NCI-H82 treated with DMSO at 0.1 percent for 48 hours (cell line): ENCODE results near the gene HEYL.

Source experiments
- DNase-seq: peaks from one replicate; lab custom pipeline; 2025; ENCODE audit not compliant: unreplicated experiment; lab: John Stamatoyannopoulos, UW

HEYL gene

DNA sequence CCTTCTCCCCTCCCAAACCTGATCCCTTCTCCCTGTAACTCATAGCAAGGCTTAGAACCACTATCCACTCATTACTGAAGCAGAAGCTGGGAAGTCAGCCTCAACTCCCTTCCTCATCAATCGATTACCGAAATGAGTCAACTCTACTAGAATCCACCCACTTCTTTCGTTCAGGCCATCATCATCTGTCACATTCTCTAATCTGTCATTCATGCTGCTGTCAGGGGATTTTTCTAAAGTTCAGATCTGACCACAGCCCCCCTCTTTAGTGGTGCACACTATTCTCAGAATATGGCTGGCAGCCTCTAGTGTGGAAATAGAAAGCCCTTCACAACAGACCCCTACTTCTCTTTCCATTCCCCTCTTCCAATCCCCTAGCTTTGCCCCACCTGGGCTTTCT, 27.3 kb upstream of the HEYL start:
- no peak for DNase-seq

- DNase-seq, result peak; percentile 18
Measured at GRCh38 chr1:39663559-39663958, 24.1 kb upstream of the HEYL start.

GRCh38 chr1:39662861-39663260, 23.4 kb upstream of the HEYL start:
- no peak for DNase-seq

DNA sequence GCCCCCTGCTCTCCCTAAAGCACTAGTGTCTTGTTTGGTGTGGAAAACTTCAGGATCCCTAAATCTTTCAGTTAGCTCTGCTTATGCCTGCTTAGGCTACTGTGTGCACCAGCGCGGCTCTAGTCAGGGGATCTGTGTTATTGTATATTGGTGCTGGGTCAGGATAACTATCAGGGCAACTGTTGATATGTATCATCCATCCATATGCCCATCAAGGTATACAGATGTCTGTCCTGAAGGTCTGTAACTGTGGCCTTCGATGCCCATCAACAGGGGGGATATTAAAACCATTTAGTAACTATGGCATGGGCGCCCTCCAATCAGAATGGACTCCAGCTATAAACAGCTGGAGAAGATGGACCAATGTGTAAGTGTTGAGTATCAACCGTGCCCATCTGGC, 20.1 kb upstream of the HEYL start:
- no peak for DNase-seq

DNA sequence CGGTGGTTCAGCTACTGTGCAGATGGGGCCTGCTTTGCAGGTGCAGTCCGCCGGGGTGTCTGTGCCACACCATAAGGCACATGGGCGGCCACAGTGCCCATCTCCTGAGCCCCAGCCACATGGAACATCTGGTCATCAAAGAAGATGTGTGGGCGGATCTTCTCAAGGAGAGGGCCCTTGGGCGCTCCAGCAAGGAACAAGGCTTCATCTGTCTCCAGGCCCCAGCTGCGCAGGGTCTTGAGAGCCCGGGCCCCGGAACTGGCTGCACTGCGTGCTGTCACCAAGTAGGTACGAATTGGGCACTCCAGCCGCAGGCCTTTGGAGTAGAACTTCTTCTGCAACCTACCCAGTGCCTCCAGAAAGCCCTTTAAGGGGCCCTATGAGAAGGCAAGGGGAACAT, 19.7 kb upstream of the HEYL start:
- no peak for DNase-seq

DNA sequence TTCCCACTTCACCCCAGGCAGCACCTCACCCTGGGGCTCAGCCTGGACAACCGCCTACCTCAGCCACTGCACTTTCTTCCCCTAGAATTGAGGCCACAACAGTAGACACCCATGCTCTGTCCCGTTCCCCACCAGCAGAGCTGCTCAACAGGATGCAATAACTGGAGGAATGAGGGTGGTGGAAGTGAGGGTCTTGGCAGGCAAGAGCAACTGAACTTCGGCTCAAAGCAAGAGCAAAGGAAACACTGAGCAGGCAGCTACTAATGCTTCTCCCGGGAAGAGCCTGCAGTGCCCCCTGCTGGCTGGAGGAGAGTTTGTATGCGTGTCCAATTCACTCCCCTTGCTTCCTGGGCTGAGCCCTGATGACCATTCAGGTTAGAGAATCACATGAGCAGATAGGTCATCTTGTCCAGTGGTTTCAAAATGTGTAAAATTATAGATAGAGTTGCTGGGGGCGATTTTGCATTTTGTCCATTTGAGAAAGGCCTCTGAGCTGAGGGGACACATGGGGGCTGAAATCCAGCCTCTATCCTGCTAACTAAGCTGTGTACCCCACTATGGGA, 18.6 kb upstream of the HEYL start:
- DNase-seq, result peak; percentile 26

DNA sequence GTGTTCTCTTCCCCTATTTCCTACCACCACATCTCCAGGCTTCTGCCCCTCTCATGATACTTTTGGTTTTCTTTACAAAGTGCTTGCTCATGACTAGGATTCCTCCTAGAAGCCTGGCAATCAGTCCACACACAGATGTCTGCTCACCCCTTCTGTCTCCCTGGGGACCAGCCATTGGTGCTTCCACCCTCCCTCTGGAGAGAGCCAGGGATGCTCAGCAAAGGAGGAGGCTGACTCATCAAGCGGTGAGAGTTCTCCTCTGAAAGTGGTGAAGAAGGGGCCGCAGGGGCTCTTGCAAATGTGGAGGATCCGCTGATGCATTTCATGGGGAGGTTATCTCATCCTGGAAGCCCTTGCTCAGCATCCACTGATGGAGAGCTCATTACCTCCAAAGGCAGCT, 18.0 kb upstream of the HEYL start:
- DNase-seq, result no peak

DNA sequence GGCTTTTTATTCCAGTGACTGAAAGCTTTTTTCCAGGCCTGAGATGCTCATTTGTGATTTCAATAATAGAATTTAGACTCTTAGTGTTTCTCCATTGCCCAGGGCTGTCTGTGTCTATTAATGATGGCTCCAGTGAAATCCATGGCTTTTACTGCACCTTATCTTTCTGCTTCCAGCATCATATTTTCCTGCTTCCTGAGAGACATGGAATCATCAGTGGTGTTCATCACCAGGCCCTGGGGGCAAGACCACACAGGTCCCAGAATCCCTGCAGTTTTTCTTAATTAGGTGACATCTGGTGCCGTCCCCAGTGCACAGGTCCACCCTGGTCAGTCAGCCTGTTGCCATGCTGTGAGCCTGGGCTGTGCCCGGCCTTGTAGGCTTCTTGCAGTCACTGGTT, 16.9 kb upstream of the HEYL start:
- DNase-seq, result no peak

DNA sequence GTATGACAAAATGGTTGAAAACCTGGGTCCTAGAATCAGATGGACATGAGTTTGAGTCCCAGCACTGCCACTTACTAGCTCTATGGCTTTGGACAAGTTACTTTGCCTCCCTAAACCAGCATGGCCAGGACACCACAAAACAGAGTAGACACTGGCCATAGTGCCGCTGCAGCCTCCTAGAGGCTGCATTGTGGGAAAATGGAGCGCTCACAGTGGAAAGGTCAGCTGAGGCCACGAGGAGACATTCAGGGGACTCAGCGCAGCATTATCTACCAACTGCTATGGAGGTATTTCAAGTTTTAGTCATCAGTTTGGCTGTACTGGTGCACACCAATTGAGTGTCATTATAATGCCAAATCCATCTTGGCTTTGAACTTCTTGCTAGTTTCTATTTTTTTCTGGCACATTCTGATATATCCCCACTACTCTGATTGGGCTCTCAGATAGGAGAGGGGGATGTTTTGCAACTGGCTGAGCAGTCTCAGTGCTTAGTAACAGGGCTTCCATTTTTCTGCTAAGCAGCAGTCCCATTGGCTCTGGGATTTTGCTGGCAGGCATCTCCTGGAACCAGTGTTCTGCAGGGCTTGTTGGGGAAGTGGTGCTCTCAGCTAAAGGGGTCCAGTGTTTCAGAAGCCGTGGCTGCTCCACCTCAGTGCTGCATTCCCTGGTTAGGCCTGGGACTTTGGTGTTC, 16.3 kb upstream of the HEYL start:
- DNase-seq, result no peak

DNA sequence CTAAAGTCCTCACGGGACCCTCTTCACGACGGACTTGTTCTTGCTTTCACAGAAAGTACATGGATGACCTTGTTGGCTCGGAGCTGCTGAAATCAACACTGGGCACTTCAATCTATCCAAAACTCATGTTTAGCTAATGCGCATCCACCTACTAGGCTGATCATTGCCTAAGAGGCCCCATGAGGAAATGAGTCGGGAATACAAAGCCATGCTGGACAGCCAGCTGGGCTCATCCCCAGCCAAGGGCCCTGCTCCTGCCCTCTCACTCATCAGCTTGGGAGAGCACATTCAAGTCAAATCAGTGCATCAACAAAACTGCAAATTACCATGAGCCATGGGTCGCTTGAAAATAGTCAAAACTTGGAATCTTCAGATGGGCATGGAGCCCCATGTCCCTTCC, 14.8 kb upstream of the HEYL start:
- no peak for DNase-seq

DNA sequence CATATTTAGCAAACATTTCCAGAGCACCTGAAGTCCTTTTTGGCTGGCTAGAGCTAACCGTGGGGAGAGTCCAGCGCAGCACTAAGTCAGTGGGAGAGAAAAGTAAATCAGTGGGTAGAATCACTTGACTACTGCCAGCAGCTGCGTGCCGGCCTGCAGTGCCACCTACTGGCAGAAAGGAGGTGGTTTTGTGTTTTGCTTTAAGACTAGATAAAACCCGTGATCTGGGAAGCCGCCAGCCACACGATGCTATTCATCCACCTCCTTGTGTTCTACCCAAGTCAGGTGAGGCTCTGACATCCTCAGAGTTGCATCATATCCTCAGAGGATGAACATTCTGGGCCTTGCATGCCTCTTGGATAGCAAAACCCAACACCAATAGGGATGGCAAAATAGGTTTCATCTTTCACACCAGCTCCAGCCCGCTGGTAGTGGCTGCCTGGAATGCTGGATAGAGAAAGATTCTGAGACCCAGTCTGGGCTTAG, 14.1 kb upstream of the HEYL start:
- DNase-seq, result peak; percentile 60

GRCh38 chr1:39652554-39652953, 13.1 kb upstream of the HEYL start:
- no peak for DNase-seq

GRCh38 chr1:39652105-39652504, 12.7 kb upstream of the HEYL start:
- no peak for DNase-seq

DNA sequence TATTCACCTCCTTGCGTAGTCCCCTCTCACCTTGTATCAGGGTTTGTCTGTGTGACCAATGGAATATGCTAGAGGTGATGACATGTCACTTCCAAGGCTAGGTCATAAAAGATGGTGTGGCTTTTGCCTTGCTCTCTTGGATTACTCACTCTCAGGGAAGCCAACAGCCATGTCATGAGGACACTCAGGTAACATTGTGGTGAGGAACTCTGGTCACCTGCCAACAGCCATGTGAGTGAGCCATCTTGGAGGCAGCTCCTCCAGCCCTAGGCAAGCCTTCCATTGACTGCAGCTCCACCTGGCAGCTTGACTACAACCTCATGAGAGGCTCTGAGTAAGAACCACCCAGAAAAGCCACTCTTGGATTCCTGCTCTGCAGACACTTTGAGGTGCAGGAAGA, 11.0 kb upstream of the HEYL start:
- no peak for DNase-seq

GRCh38 chr1:39649636-39650185, 10.3 kb upstream of the HEYL start:
- no peak for DNase-seq

DNA sequence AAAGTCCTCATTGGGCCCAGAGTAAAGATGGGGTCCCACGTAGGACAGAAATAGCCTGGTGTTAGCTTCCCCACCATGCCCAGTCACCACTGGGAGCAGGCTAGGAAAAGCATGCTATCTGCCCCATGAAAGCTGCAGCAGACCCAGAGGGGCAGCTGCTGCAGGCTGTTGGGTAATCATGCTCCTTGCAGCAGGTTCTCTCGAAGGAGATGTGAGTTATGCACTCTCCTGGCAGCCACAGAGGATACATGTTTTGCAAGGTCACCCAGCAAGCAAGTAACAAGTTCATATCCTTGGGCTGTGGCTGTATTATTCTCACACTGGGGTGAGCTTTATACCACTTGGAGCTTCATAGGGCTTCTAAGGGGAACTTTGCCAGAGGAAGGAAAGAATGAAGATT, 9.1 kb upstream of the HEYL start:
- DNase-seq, result no peak

GRCh38 chr1:39647247-39647646, 7.8 kb upstream of the HEYL start:
- no peak for DNase-seq

GRCh38 chr1:39646232-39647081, 7.0 kb upstream of the HEYL start:
- DNase-seq, result peak; percentile 74

- DNase-seq, result no peak
Measured at GRCh38 chr1:39645411-39646043, 6.1 kb upstream of the HEYL start.

- DNase-seq, result no peak
Measured at GRCh38 chr1:39643705-39644104, 4.3 kb upstream of the HEYL start.

GRCh38 chr1:39642796-39643195, 3.4 kb upstream of the HEYL start:
- DNase-seq, result no peak
